ENCODE data around the gene TINAG.

The TINAG gene

GRCh38 chr6:54411767-54412166, 103.5 kb downstream of the TINAG start:
- WGBS, 2 donors (ENCODE audit: extremely low coverage in 2 of 2, insufficient read length in 2 of 2, insufficient replicate concordance in 1 of 2), result no CpG with 5 or more reads among the region's 1 CpG
- no peaks in the 10 kb centered on the region for H3K79me1 ChIP-seq (ENCODE audit: low read depth, low read length)
- H3K27ac ChIP-seq (replicated peaks; ENCODE audit: low read length), result no peak overlapping the region
- no peak for DNase-seq (ENCODE audit: low spot score)
- no peak overlapping the region for H3K14ac ChIP-seq (ENCODE audit: low read length)
- no peak overlapping the region for H2BK12ac ChIP-seq (ENCODE audit: low read length)
- no peak overlapping the region for H4K8ac ChIP-seq (ENCODE audit: low read depth, low read length)
- H3K4ac ChIP-seq (ENCODE audit: low read length), result no peak overlapping the region
- no peak overlapping the region for H3K4me3 ChIP-seq (ENCODE audit: low read length in 2 of 2)
- no peak overlapping the region for H2BK120ac ChIP-seq (ENCODE audit: low read depth, low read length)
- H3K9ac ChIP-seq (ENCODE audit: low read depth, low read length, poor library complexity), result no peak overlapping the region
- H3K4me1 ChIP-seq (ENCODE audit: control insufficient read depth in 2 of 2, insufficient read depth in 1 of 2, low read depth in 1 of 2, low read length in 2 of 2), result no peaks in the 10 kb centered on the region
- H3K4me2 ChIP-seq (ENCODE audit: insufficient read depth, low read length, poor library complexity, severe bottlenecking), result no peak overlapping the region
- no peaks in the 10 kb centered on the region for H3K36me3 ChIP-seq (replicated peaks in 1 of 2; ENCODE audit: control insufficient read depth in 2 of 2, insufficient read depth in 2 of 2, low read length in 2 of 2)
- no peak overlapping the region for H2BK15ac ChIP-seq (ENCODE audit: low read length)
- H2BK5ac ChIP-seq (ENCODE audit: low read length), result no peak overlapping the region
- no peak overlapping the region for H3K18ac ChIP-seq (ENCODE audit: low read length)
- no peak overlapping the region for H2AK5ac ChIP-seq (ENCODE audit: low read depth, low read length)
- H3K27me3 ChIP-seq (ENCODE audit: control insufficient read depth in 3 of 3, insufficient read depth in 3 of 3, low read depth in 1 of 3, low read length in 3 of 3), result no peaks in the 10 kb centered on the region
- no peaks in the 10 kb centered on the region for H3K9me3 ChIP-seq (replicated peaks in 1 of 2; ENCODE audit: control insufficient read depth in 2 of 2, insufficient read depth in 1 of 2, low read depth in 1 of 2, low read length in 2 of 2)
- no peak overlapping the region for H4K91ac ChIP-seq (ENCODE audit: low read depth, low read length, poor library complexity)
- H2AFZ ChIP-seq (ENCODE audit: low read length), result no peak overlapping the region
- H3K23ac ChIP-seq (ENCODE audit: low read depth, low read length, poor library complexity), result no peak overlapping the region

GRCh38 chr6:54415517-54415916, 107.3 kb downstream of the TINAG start:
- H2BK12ac ChIP-seq (ENCODE audit: low read length), result no peak overlapping the region
- no peaks in the 10 kb centered on the region for H3K36me3 ChIP-seq (replicated peaks in 1 of 2; ENCODE audit: control insufficient read depth in 2 of 2, insufficient read depth in 2 of 2, low read length in 2 of 2)
- H4K91ac ChIP-seq (ENCODE audit: low read depth, low read length, poor library complexity), result no peak overlapping the region
- no peak overlapping the region for H3K23ac ChIP-seq (ENCODE audit: low read depth, low read length, poor library complexity)
- H3K4ac ChIP-seq (ENCODE audit: low read length), result no peak overlapping the region
- no peak overlapping the region for H3K27ac ChIP-seq (replicated peaks; ENCODE audit: low read length)
- H3K27me3 ChIP-seq (ENCODE audit: control insufficient read depth in 3 of 3, insufficient read depth in 3 of 3, low read depth in 1 of 3, low read length in 3 of 3), result no peaks in the 10 kb centered on the region
- no peak overlapping the region for H3K14ac ChIP-seq (ENCODE audit: low read length)
- H3K4me2 ChIP-seq (ENCODE audit: insufficient read depth, low read length, poor library complexity, severe bottlenecking), result no peak overlapping the region
- H2BK5ac ChIP-seq (ENCODE audit: low read length), result no peak overlapping the region
- no peaks in the 10 kb centered on the region for H3K79me1 ChIP-seq (ENCODE audit: low read depth, low read length)
- no peak overlapping the region for H2AFZ ChIP-seq (ENCODE audit: low read length)
- no peak overlapping the region for H4K8ac ChIP-seq (ENCODE audit: low read depth, low read length)
- DNase-seq (ENCODE audit: low spot score), result no peak
- no CpG with 5 or more reads among the region's 3 CpGs for WGBS, 2 donors (ENCODE audit: extremely low coverage in 2 of 2, insufficient read length in 2 of 2, insufficient replicate concordance in 1 of 2)
- H2BK15ac ChIP-seq (ENCODE audit: low read length), result no peak overlapping the region
- no peak overlapping the region for H3K9ac ChIP-seq (ENCODE audit: low read depth, low read length, poor library complexity)
- no peak overlapping the region for H3K18ac ChIP-seq (ENCODE audit: low read length)
- no peaks in the 10 kb centered on the region for H3K4me1 ChIP-seq (ENCODE audit: control insufficient read depth in 2 of 2, insufficient read depth in 1 of 2, low read depth in 1 of 2, low read length in 2 of 2)
- H2BK120ac ChIP-seq (ENCODE audit: low read depth, low read length), result no peak overlapping the region
- H3K9me3 ChIP-seq (replicated peaks in 1 of 2; ENCODE audit: control insufficient read depth in 2 of 2, insufficient read depth in 1 of 2, low read depth in 1 of 2, low read length in 2 of 2), result no peaks in the 10 kb centered on the region
- H3K4me3 ChIP-seq (ENCODE audit: low read length in 2 of 2), result no peak overlapping the region
- H2AK5ac ChIP-seq (ENCODE audit: low read depth, low read length), result no peak overlapping the region

GRCh38 chr6:54419885-54420284, 111.6 kb downstream of the TINAG start:
- no peak for DNase-seq (ENCODE audit: low spot score)
- no CpG with 5 or more reads among the region's 3 CpGs for WGBS, 2 donors (ENCODE audit: extremely low coverage in 2 of 2, insufficient read length in 2 of 2, insufficient replicate concordance in 1 of 2)

GRCh38 chr6:54426995-54427394, 118.8 kb downstream of the TINAG start:
- H3K4me3 ChIP-seq (ENCODE audit: low read length in 2 of 2), result no peak overlapping the region
- H2BK5ac ChIP-seq (ENCODE audit: low read length), result no peak overlapping the region
- H3K4ac ChIP-seq (ENCODE audit: low read length), result no peak overlapping the region
- no peak overlapping the region for H4K91ac ChIP-seq (ENCODE audit: low read depth, low read length, poor library complexity)
- no peak overlapping the region for H2BK120ac ChIP-seq (ENCODE audit: low read depth, low read length)
- H3K18ac ChIP-seq (ENCODE audit: low read length), result no peak overlapping the region
- no peak overlapping the region for H3K27ac ChIP-seq (replicated peaks; ENCODE audit: low read length)
- H4K8ac ChIP-seq (ENCODE audit: low read depth, low read length), result no peak overlapping the region
- H3K79me1 ChIP-seq (ENCODE audit: low read depth, low read length), result no peaks in the 10 kb centered on the region
- no peaks in the 10 kb centered on the region for H3K27me3 ChIP-seq (ENCODE audit: control insufficient read depth in 3 of 3, insufficient read depth in 3 of 3, low read depth in 1 of 3, low read length in 3 of 3)
- no peaks in the 10 kb centered on the region for H3K9me3 ChIP-seq (replicated peaks in 1 of 2; ENCODE audit: control insufficient read depth in 2 of 2, insufficient read depth in 1 of 2, low read depth in 1 of 2, low read length in 2 of 2)
- no peaks in the 10 kb centered on the region for H3K4me1 ChIP-seq (ENCODE audit: control insufficient read depth in 2 of 2, insufficient read depth in 1 of 2, low read depth in 1 of 2, low read length in 2 of 2)
- no peak overlapping the region for H3K23ac ChIP-seq (ENCODE audit: low read depth, low read length, poor library complexity)
- no peak overlapping the region for H2AFZ ChIP-seq (ENCODE audit: low read length)
- H2BK15ac ChIP-seq (ENCODE audit: low read length), result no peak overlapping the region
- no peak overlapping the region for H2AK5ac ChIP-seq (ENCODE audit: low read depth, low read length)
- DNase-seq (ENCODE audit: low spot score), result no peak
- no peak overlapping the region for H3K9ac ChIP-seq (ENCODE audit: low read depth, low read length, poor library complexity)
- H2BK12ac ChIP-seq (ENCODE audit: low read length), result no peak overlapping the region
- H3K36me3 ChIP-seq (replicated peaks in 1 of 2; ENCODE audit: control insufficient read depth in 2 of 2, insufficient read depth in 2 of 2, low read length in 2 of 2), result no peaks in the 10 kb centered on the region
- no peak overlapping the region for H3K4me2 ChIP-seq (ENCODE audit: insufficient read depth, low read length, poor library complexity, severe bottlenecking)
- H3K14ac ChIP-seq (ENCODE audit: low read length), result no peak overlapping the region

More at GRCh38 chr6:54419885-54420284, 111.6 kb downstream of the TINAG start:
- no peak overlapping the region for H3K27ac ChIP-seq (replicated peaks; ENCODE audit: low read length)
- no peak overlapping the region for H3K23ac ChIP-seq (ENCODE audit: low read depth, low read length, poor library complexity)
- H2BK5ac ChIP-seq (ENCODE audit: low read length), result no peak overlapping the region
- no peaks in the 10 kb centered on the region for H3K36me3 ChIP-seq (replicated peaks in 1 of 2; ENCODE audit: control insufficient read depth in 2 of 2, insufficient read depth in 2 of 2, low read length in 2 of 2)
- no peak overlapping the region for H2BK120ac ChIP-seq (ENCODE audit: low read depth, low read length)
- H3K9me3 ChIP-seq (replicated peaks in 1 of 2; ENCODE audit: control insufficient read depth in 2 of 2, insufficient read depth in 1 of 2, low read depth in 1 of 2, low read length in 2 of 2), result no peaks in the 10 kb centered on the region
- no peak overlapping the region for H3K18ac ChIP-seq (ENCODE audit: low read length)
- no peaks in the 10 kb centered on the region for H3K4me1 ChIP-seq (ENCODE audit: control insufficient read depth in 2 of 2, insufficient read depth in 1 of 2, low read depth in 1 of 2, low read length in 2 of 2)
- H4K8ac ChIP-seq (ENCODE audit: low read depth, low read length), result no peak overlapping the region
- no peak overlapping the region for H2AK5ac ChIP-seq (ENCODE audit: low read depth, low read length)
- no peak overlapping the region for H2BK15ac ChIP-seq (ENCODE audit: low read length)
- no peak overlapping the region for H3K4me3 ChIP-seq (ENCODE audit: low read length in 2 of 2)
- H3K27me3 ChIP-seq (ENCODE audit: control insufficient read depth in 3 of 3, insufficient read depth in 3 of 3, low read depth in 1 of 3, low read length in 3 of 3), result no peaks in the 10 kb centered on the region
- H3K4me2 ChIP-seq (ENCODE audit: insufficient read depth, low read length, poor library complexity, severe bottlenecking), result no peak overlapping the region
- no peak overlapping the region for H2AFZ ChIP-seq (ENCODE audit: low read length)
- no peaks in the 10 kb centered on the region for H3K79me1 ChIP-seq (ENCODE audit: low read depth, low read length)
- H3K14ac ChIP-seq (ENCODE audit: low read length), result no peak overlapping the region
- no peak overlapping the region for H3K9ac ChIP-seq (ENCODE audit: low read depth, low read length, poor library complexity)
- H3K4ac ChIP-seq (ENCODE audit: low read length), result no peak overlapping the region
- no peak overlapping the region for H2BK12ac ChIP-seq (ENCODE audit: low read length)
- no peak overlapping the region for H4K91ac ChIP-seq (ENCODE audit: low read depth, low read length, poor library complexity)
